ENCODE measurements around the gene LARP7. TPM values are rescaled to one million over a fixed set of nuclear protein-coding genes. Genes with fewer than 3 reads are reported as not detected.
"Not testable (repeated sequence)": the region's sequence is repeated elsewhere in the genome, so short reads cannot be mapped to it uniquely, and the experiment has no call there.

LARP7 gene
- total RNA-seq (2014; rRNA removed; shearing (Covaris generic)) = 30.8 and 50.0 TPM in 2 replicates

DNA sequence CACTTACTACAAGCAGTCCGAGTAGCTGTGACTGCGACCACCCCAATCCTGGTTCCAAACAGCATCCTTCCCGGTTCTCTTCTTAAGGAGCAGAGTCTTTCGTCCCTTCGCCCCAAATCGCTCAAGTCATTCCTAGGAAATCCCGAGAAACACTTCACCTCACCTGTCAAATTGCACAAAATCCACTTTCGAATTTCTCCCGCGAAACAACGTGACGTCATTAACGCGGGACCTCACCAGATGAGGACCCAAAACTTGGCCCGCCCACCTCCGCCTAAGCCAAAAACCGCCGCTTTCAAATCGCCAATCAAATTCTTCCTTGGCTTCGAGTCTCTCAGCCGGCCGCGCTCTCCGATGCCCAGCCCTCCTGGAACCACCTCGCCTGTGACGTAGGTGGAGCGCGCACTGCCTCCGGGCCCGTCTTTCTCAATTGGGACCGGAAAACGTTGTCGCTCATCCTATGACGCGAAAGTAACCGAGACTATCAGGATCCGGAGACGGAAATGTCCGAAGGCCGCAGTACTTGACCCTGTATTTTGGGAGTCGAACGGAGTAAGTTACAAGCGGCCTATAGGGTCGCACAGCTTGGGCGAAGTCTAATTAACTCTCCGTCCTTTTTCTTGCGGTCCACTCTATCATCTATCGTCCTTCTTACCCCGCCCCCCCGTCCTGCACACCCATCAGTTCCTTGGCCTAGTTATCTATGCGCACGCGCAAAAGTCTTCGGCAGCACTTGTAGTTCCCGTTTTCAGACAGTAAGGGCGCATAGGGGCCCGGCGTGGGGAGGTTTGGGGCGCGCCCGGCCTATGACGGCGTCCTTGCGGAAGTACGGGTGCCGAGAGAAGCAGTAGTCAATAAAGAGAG, at the start of gene LARP7, which contains the start of gene ZGRF1:
Gene LARP7 (plus strand): TSS at position 456 of the 864 bp plus-strand sequence. CDS start 7,527 bp downstream, outside the sequence.
Gene ZGRF1 (minus strand): TSS at position 222 of the 864 bp plus-strand sequence. CDS start 3,733 bp downstream, outside the sequence.
- in situ Hi-C loops (cut with HindIII; ENCODE audit: low sequenced_read_pairs) = no loop called here

DNA sequence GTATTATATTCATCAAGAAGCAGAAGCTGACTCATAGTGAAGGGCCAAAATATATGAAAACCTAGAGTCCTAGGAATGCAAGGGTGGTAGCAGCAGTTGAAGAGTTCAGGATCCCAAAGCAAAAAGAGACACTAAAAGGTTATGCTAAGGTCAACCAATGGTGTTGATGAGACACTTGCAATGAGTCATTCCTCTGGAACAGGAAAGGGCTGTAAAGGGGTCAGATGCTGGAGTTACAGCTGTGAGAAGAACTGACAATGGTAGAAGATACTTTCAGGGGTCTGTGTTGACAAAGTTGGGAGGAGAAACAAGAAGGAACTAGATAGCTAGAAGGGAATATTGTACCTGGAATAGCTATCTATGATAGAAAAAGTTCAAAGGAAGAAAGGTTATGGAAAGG, 47.7 kb upstream of the LARP7 start:
- in situ Hi-C loops (cut with HindIII; ENCODE audit: low sequenced_read_pairs) = no loop called here
- no peak for DNase-seq (ENCODE audit: low spot score)

More for the DNA sequence above, at the start of gene LARP7, which contains the start of gene ZGRF1:
- peak; percentile 99 for DNase-seq (ENCODE audit: low spot score)

DNA sequence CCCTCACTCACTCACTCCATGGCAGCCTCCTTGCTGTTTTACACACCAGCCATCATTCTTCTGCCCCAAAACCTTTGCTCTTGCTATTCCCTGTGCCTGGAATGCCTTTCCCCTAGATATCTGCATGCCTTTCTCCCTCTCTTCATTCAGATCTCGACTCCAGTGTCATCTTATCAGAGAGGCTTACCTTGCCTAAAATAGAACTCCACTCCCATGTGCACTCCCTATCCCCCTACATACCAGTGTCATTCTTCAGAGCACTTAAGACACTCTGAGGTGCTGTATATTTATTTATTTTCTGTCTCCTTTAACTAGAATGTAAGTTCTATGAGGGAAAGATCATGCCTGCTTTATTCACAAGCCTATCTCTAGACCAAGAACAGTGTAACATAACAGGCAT, 45.4 kb upstream of the LARP7 start:
- no peak for DNase-seq (ENCODE audit: low spot score)

DNA sequence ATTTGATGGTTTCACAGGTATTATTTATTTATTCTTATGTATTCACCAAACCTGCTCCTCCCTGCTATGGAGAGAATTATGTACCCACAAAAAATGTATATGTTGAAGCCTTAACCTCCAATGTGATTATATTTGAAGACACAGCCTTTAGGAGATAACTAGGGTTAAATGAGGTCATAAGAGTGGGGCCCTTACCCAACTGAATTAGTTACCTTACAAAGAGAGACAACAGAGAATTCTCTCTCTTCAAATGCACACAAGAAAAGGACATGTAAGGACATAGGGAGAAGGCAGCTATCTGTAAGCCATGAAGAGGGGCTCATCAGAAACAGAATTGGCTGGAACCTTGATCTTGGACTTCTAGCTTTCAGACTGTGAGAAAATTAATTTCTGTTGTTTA, 44.2 kb upstream of the LARP7 start:
- in situ Hi-C loops (cut with HindIII; ENCODE audit: low sequenced_read_pairs) = no loop called here
- no peak for DNase-seq (ENCODE audit: low spot score)

More for the DNA sequence above, 45.4 kb upstream of the LARP7 start:
- in situ Hi-C loops (cut with HindIII; ENCODE audit: low sequenced_read_pairs) = no loop called here

DNA sequence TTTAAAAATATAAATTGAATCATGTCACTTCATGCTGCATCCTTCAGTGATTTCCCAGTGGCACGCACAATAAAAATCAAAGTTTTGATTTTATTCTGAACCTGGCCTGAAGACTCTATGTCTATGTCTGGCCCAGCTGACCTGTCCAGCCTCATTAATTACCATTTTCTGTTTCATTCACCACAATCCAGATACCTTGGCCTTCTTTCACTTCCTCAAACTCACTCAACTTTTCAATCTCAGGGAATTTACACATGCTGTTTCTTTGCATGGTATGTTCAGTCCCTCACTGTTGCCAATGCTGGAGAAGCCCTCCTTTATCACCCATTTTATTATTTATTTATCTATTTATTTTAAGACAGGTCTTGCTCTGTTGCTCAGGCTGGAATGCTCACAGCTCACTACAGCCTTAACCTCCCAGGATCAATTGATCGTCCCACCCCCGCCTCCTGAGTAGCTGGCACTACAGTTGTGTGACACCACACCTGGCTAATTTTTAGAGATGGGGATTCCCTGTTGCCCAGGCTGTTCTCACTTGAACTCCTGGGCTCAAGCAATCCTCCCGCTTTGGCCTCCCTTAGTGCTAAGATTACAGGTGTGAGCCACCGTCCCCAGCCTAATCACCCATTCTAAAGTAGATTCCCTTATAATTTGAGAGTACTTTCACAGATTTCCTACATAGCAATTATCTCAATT, 43.4 kb upstream of the LARP7 start:
- DNase-seq (ENCODE audit: low spot score) = no peak
- in situ Hi-C loops (cut with HindIII; ENCODE audit: low sequenced_read_pairs) = no loop called here

DNA sequence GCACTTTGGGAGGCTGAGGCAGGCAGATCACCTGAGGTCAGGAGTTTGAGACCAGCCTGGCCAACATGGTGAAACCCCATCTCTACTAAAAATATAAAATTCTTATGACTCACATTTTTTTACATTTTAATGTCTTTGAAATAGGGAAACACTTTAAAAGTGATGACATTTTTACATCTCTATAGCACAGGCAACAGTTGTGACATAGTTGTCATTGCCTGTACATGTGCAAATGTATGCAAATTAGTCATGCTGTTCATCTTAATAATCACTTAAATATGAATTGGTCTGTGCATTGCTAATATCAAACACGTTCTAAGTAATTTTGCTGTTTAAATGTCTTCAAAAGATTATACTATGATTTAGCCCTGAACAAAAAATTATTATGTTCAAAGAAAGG, 42.0 kb upstream of the LARP7 start:
- DNase-seq (ENCODE audit: low spot score) = no peak
- in situ Hi-C loops (cut with HindIII; ENCODE audit: low sequenced_read_pairs) = no loop called here

DNA sequence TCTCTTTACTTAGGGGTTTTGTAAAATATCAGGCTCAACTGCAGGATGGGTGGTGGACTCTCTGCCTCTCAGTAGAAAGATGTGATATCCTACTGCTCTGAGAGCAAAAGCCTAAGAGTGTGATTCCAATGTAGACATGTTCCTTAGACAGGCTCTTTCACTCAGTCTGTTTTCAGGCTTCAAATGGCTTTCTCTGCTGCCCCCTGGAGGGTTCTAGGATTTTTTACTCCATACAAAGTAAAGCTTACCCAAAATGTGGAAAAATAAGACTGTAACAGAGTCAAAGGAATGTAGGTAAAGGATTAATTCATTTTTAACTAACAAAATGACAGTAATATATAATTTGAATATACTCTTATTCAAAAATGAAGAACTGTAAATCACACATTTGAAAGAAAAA, 32.4 kb upstream of the LARP7 start:
- DNase-seq (ENCODE audit: low spot score) = peak; percentile 70
- in situ Hi-C loops (cut with HindIII; ENCODE audit: low sequenced_read_pairs) = no loop called here

DNA sequence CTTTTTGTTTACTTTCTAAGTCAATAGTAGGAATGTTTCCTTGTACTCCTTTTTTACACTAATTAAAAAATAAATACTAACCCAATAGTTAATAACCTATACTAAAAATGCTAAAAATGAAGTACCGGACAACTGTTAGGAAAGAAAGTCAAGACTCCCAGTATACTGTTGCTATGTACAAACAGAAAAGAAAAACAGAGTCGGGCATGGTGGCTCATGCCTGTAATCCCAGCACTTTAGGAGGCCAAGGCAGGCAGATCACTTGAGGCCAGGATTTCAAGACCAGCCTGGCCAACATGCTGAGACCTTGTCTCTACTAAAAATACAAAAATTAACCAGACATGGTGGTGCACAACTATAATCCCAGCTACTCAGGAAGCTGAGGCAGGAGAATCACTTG, 24.1 kb upstream of the LARP7 start:
- in situ Hi-C loops (cut with HindIII; ENCODE audit: low sequenced_read_pairs); DNase-seq (ENCODE audit: low spot score): not testable (repeated sequence)

DNA sequence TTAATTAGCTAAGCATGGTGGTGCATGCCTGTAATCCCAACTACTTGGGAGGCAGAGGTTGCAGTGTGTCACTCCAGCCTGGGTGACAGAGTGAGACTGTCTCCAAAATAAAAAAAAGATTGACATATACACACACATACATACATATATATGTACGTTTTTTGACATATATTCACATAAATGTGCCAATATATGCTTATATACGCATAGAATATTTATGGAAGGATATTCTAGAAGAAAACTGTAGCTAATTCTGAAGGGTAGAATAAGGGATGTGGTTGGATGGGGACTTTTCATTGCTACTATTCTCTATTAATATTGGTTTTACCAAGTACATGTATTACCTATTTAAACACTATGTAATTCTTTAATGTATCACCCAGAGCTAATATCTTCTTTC, 20.0 kb upstream of the LARP7 start:
- no peak for DNase-seq (ENCODE audit: low spot score)
- in situ Hi-C loops (cut with HindIII; ENCODE audit: low sequenced_read_pairs) = no loop called here

DNA sequence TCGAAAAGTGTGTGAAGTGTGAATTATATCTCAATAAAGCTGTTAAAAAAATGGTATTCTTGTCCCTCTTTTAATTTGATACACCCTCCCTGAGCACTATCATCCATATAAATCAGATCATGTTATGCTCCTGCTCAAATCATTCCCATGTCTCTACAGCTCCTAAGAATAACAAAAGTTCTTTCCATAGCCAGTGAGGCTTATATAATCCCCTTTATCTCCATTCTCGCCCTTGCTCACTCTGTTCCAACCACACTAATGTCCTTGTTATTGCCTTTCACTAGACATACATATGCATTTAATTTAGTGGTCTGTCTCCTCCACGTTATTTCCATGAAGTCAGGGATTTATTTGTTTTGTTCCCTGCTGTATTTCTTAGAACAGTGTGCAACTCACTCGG, 10.7 kb upstream of the LARP7 start:
- no peak for DNase-seq (ENCODE audit: low spot score)
- in situ Hi-C loops (cut with HindIII; ENCODE audit: low sequenced_read_pairs) = no loop called here

DNA sequence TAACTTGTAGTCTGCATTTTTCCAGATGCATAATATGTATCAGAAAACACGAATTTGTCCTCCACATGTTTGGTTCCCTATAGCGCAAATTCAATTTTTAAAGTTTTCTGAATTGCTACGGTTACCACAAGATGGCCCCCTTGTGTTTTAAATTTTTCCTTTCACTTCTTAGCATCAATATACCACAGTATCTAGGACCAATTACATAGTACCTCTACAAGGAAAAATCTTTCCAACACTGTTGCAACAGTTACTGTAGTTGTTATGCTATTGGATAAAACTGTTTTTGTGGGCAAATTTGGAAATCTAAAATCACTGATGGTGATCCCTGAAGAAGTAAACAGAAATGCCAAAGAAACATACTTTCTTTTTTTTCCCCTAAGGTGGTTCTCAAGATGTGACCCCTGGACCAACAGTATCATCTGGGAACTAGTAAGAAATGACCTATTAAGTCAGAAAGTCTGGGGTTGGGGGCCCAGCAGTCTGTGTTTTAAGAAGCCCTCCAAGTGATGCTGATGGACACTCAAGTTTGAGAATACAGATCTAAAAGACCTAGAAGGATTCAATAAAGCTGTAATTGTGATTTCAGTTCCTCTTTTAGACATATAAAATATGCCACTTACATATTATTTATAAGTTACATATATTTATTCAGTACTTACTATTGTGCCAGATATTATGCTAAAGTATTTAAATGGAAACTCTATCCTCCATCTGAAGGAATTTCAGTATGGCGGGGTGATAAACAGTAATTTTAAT, 3.3 kb upstream of the LARP7 start:
- peak; percentile 59 for DNase-seq (ENCODE audit: low spot score)
- in situ Hi-C loops (cut with HindIII; ENCODE audit: low sequenced_read_pairs) = no loop called here

DNA sequence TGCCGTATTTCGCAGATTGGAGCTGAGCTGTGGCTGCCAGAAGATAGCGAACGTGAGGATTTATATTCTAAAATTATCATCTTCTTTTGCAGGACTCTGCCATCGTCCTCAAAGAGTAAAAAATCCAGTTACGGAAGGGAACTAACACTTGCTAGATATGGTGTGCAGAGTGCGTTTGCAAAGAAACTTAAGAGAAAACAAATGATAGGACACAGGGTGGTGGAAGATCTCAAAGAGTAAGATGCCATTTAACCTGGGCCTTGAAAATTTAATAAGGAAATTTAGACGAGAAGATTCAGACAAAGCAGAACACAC, 566 bp downstream of the LARP7 start:
- DNase-seq (ENCODE audit: low spot score) = no peak
- in situ Hi-C loops (cut with HindIII; ENCODE audit: low sequenced_read_pairs) = no loop called here

DNA sequence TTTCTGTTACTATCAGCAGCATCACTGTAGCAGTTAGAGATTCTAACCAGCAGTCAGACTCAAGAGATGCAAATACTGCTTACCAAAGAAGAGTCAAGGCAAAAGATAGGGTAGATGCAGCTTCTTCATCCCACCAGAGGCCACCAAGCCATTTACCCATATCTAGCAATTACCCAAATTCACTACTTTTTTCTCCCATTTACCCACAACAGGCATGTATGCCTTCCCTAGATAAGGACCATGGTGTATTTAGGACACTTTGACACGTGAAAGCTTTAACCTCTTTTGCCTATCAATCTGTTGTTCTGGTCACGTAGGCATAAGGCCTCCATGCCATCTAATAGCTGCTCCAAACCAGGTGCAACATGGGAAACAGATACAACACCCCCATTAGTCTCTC, 5.6 kb downstream of the LARP7 start:
- DNase-seq (ENCODE audit: low spot score) = no peak
- in situ Hi-C loops (cut with HindIII; ENCODE audit: low sequenced_read_pairs) = no loop called here

DNA sequence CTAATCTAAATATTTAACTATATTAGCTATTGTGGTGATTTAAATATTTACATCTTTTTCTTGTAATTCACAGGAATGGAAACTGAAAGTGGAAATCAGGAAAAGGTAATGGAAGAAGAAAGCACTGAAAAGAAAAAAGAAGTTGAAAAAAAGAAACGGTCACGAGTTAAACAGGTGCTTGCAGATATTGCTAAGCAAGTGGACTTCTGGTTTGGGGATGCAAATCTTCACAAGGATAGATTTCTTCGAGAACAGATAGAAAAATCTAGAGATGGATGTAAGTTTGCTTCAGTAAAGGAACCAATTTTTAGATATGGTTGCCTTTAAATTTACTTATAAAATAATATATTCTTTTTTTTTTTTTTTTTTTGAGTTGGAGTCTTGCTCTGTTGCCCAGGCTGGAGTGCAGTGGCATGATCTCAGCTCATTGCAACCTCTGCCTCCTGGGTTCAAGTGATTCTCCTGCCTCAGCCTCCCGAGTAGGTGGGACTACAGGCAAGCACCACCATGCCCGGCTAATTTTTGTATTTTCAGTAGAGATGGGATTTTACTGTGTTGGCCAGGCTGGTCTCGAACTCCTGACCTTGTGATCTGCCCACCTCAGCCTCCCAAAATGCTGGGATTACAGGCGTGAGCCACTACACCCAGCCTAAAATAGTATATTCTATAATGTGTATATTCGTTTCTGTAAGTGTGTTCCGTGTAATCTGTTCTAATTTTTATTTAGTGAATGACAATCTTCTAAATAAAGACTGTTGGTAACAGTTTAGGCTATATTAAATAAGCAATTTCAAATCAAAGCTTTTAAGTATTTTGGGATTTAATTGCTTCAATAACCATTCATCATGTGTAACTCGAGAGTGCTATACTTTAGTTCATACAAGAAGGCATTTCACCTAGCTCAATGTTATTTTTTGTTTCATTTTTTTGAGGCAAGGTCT, 7.9 kb downstream of the LARP7 start:
- DNase-seq (ENCODE audit: low spot score); in situ Hi-C loops (cut with HindIII; ENCODE audit: low sequenced_read_pairs): not testable (repeated sequence)

DNA sequence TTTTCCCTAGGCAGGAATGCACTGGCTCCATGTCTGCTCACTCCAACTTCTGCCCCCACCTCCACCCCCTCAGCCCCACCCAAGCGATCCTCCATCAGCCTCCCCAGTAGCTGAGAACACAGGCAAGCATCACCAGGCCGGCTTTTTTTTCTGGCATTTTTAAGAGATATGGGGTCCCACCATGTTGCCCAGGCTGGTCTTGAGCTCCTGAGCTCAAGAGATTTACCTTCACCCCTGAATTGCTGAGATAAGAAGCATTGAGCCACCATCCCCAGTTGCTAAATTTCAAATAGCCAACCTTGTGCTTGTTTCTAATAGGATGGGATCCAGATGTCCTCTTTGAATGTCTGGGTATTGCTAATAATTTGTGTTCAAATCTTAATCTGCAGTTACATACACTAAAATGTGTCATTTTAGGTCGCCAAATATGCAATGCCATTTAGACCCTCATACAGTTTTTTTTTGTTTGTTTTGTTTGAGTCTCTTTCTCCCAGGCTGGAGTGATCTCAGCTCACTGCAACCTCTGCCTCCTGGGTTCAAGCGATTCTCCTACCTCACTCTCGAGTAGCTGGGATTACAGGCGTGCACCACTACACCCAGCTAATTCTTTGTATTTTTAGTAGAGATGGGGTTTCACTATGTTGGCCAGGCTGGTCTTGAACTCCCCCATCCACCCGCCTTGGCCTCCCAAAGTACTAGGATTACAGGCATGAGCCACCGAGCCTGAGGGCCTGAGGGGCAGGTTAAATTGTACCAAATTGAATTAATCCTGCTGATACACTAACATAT, 8.8 kb downstream of the LARP7 start:
- in situ Hi-C loops (cut with HindIII; ENCODE audit: low sequenced_read_pairs) = no loop called here
- DNase-seq (ENCODE audit: low spot score) = no peak

DNA sequence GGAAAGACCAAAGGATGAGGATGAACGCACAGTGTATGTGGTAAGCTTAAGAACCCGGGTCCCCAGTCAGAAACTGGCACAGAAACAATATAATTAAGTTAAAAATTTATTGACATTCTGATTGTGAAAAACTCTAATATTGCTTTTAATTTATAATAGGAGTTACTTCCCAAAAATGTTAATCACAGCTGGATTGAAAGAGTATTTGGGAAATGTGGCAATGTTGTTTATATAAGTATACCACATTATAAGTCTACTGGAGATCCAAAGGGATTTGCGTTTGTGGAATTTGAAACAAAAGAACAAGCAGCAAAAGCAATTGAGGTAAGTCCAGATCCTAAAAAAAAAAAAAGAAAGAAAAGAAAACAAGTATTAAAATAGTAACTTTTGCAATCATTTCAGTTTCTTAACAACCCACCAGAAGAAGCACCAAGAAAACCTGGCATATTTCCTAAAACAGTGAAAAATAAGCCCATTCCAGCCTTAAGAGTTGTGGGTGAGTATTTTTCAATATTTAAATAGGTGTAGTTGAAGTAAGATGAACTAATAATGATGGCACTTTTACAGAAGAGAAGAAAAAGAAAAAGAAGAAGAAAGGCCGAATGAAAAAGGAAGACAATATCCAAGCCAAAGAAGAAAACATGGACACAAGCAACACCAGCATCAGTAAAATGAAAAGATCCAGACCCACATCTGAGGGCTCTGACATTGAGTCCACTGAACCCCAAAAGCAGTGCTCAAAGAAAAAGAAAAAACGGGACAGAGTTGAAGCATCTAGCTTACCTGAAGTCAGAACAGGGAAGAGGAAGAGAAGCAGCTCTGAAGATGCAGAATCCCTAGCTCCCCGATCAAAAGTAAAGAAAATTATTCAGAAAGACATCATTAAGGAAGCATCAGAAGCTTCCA, 9.9 kb downstream of the LARP7 start:
- no peak for DNase-seq (ENCODE audit: low spot score)
- in situ Hi-C loops (cut with HindIII; ENCODE audit: low sequenced_read_pairs) = no loop called here

DNA sequence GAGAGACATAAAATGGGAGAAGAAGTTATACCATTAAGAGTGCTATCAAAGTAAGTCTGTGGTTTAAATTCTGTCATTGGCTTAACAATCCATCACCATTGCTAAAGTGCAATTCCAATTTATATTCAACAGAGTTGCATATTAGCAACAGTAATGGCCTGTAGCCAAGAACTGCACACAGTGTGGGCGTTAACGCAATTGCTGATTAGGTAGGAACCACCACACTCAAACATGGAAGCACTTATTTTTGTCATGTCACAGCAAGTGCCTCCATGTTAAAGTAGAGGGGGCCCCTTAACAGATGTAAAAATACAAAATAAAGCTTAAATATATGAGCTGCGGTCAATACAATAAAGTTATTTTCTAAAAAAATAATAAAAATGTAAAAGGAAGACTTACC, 10.8 kb downstream of the LARP7 start:
- in situ Hi-C loops (cut with HindIII; ENCODE audit: low sequenced_read_pairs) = no loop called here
- no peak for DNase-seq (ENCODE audit: low spot score)
